Ectodermal cell (in vitro differentiated cells): ENCODE measurements around the gene FAT2.

ENCODE experiments used
- H3K27ac ChIP-seq: 2 replicates; pipeline ENCODE4 v1.7.0; 2013; ENCODE audit warnings: mild to moderate bottlenecking, low read depth, low read length; ENCODE audit not compliant: insufficient read depth, poor library complexity, severe bottlenecking
- H3K27me3 ChIP-seq: 2 replicates; pipeline ENCODE4 v1.7.0; 2013; ENCODE audit warnings: mild to moderate bottlenecking, low read length; ENCODE audit not compliant: insufficient read depth, control insufficient read depth, poor library complexity, severe bottlenecking
- H3K36me3 ChIP-seq: one replicate; pipeline ENCODE4 v1.7.0; 2013; ENCODE audit warnings: low read length; ENCODE audit not compliant: control insufficient read depth, insufficient read depth
- H3K4me1 ChIP-seq: one replicate; pipeline ENCODE4 v1.7.0; 2013; ENCODE audit warnings: low read length; ENCODE audit not compliant: control insufficient read depth, insufficient read depth
- H3K4me3 ChIP-seq: 2 replicates; pipeline ENCODE4 v1.7.0; 2013; ENCODE audit warnings: low read depth, low read length, control low read depth; ENCODE audit not compliant: insufficient read depth
- H3K9me3 ChIP-seq: 2 replicates; pipeline ENCODE4 v1.7.0; 2013; ENCODE audit warnings: mild to moderate bottlenecking, low read length, moderate library complexity; ENCODE audit not compliant: control insufficient read depth
- WGBS, 2 experiments: methylation state at CpG; one replicate each; pipeline ENCODE4 v1.1.7; 2013; ENCODE audit warnings: missing lambda C conversion rate in 2 of 2; 5-methylcytosine and 5-hydroxymethylcytosine counted together

The FAT2 gene

DNA sequence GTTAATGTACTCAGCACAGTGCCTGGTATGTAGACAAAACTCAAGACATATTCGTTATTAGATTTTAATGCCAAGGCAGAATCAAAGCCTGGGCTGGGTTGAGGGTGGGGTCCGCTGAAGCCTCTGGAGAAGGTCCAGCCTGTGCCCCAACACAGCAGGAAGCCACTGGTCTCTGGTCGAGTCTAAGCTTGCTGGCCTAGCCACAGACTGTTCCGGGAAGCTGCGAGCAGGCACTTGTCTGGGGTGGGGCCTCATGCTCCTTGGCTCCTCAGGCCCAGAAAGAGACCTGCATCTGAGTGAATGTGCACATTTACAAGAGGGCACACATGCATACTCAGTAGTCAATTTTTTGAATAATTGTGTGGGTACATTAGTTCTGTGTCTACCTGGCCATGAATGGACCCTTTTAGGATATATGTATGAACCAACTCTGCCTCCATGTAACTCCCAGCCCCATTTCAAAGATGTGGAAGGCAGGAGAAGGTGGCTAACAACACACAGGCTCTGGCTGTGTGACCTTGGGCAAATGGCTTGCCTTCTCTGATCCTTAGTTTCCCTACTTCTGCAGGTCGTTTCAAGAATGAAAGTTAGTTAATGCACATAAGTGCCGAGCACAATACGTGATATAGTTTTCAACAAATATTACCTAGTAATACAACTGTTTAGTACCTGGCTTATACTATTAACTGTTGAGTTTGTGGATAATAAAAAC lies 18.3 kb downstream of the FAT2 start:
- Histone ChIP-seq H3K4me1 (no peaks in the 10 kb centered on the region), H3K4me3 (no peak overlapping the region), H3K36me3 (no peaks in the 10 kb centered on the region), H3K27ac (no peak overlapping the region), H3K9me3 (no peaks in the 10 kb centered on the region), H3K27me3 (peaks cover 4% of the 10 kb centered on the region)
- WGBS, 2 experiments = 93 to 95% methylated on average over 8 of the region's 8 CpGs

DNA sequence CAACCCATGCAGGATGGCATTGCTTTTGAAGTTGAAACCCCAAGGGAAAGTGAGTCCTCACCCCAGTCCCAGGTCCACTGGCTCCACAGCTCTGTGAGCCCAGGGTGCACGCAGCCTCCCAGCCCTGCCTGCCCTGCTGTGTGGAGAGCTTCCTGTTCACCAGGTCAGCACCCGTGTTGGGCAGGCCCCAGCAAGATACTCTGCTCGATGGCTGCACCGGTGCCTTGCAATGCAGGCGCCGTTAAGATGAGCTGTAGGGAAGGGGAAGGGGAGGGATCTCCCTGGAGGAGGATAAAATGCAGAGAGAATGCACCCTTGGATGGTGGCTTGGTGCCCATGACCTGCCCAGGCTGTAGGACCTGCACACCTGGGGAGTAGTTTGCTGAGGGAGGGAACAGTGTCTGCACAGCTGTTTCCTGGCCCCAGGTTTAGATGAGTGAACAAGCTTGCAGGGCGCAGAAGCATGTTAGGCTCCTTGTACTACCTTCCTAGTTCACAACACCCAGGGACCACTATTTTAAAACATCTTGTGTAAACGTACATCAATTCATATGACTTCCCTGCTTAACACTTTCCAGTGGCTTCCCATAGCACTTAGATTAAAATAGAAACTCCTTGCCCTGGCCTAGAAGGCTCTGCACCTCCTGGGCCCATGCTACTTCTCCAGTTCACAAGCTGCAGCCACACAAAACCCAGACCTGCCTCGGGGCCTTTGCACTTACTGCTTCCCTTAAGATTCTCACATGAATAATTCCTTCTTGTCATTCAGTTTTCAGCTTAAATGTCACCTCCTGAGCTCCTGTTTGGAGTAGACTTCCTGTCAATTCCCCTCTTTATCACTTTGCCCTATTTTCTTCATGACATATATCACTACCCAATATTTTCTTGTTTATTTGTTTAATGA lies 19.6 kb downstream of the FAT2 start:
- Histone ChIP-seq H3K27ac (no peak overlapping the region), H3K4me1 (no peaks in the 10 kb centered on the region)
- WGBS, 2 experiments = 86 to 89% methylated on average over 9 of the region's 9 CpGs

DNA sequence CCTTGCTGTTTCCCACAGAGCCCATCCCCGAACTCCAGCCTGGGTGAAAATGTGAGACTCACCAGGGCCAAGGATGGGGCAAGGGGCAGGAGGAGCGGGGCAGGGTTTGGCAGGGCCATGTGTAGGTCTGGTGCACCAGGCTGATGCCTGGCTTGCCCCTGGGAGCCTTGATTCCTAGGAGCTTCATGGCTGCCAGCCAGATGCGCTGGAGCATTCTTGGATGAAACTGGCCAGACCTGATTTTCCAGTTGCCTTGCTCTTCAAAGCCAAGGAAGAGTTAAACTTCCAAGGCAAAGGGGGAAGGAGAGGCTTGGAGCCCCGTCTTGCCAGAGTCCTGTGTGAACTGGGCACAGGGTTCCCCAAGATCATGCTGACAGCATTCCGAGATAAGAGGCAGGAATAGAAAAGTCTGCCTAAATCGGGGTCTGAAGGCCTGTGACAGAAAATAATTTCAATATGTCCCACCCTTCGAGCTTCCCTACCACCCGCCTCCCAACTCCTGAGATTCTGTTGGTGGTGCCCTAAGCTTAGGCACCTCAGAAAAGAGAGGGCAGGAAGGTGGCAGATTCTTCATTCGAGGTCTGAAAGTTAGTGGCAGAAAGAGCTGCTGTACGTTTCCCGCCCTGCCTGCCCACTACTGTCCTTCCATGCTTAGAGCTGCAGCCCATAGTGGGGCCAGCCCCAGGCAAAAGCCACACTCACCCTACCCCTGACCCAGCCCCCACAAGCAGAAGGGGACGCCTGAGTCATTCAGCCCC lies 20.4 kb downstream of the FAT2 start:
- no peak overlapping the region for H3K27ac ChIP-seq
- WGBS, 2 experiments = 86 to 88% methylated on average over 12 of the region's 12 CpGs

More for the DNA sequence above, 19.6 kb downstream of the FAT2 start:
- Histone ChIP-seq H3K9me3 (no peaks in the 10 kb centered on the region), H3K36me3 (no peaks in the 10 kb centered on the region), H3K27me3 (peaks cover 4% of the 10 kb centered on the region), H3K4me3 (no peak overlapping the region)

DNA sequence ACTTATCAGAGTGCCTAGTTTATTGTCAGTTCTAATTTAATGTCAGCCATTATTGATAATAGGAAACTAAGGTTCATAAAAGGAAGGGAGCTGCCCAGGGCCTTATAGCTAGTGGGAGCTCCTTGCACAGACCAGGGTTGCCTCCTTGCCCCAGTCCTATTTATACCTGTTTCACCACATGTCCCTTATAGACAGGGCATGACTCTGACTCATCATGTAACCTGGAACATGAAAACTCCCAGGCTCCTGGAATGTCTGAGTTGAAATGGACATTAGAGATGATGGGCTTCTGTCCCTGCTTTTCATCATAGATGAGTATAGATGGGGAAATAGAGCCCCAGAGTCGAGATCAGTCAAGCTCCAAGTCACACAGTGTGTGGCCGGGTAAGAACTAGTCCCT lies 21.1 kb downstream of the FAT2 start:
- WGBS, 2 experiments = 88 to 91% methylated on average over 2 of the region's 2 CpGs
- H3K27ac ChIP-seq = no peak overlapping the region

More for the DNA sequence above, 20.4 kb downstream of the FAT2 start:
- Histone ChIP-seq H3K27me3 (peaks cover 4% of the 10 kb centered on the region), H3K4me3 (no peak overlapping the region), H3K4me1 (no peaks in the 10 kb centered on the region), H3K9me3 (no peaks in the 10 kb centered on the region), H3K36me3 (no peaks in the 10 kb centered on the region)

DNA sequence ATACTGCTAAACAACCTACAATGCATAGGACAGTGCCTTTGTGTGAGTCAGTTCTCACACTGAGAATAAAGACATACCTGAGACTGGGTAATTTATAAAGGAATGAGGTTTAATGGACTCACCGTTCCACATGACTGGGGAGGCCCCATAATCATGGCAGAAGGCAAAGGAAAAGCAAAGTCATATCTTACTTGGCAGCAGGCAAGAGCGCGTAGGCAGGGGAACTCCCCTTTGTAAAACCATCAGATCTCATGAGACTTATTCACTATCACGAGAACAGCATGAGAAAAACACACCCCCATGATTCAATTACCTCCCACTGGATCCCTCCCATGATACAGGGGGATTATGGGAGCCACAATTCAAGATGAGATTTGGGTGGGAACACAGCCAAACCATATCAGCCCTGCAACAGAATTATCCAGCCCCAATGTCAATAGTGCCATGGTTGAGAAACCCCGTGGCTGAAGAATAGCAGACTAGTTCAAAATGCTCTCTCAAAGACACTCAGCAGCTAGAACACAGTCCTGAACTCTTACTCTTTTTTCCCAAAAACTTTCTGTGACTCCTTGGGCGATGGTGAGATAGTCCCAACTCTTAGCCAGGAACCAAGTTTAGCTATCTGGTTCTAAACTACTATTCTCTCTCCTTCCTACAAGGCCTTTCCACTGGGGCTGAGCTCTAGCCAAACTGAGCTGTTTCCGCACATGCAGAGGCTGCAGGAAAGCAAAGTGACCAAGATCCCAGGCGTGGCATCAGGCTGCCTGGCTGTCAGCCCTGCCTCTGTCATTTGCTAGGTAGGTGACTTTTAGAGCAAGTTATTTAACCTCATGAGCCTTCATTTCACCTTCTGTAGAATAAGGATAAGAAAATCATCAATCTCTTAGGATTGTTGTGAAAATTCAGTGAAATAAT lies 21.7 kb downstream of the FAT2 start:
- no peaks in the 10 kb centered on the region for H3K4me1 ChIP-seq
- no peak overlapping the region for H3K27ac ChIP-seq
- no peaks in the 10 kb centered on the region for H3K36me3 ChIP-seq
- no peaks in the 10 kb centered on the region for H3K9me3 ChIP-seq
- H3K4me3 ChIP-seq = no peak overlapping the region
- 91% methylated on average over 8 of the region's 8 CpGs for WGBS, 2 experiments
- H3K27me3 ChIP-seq = peaks cover 4% of the 10 kb centered on the region

More for the DNA sequence above, 21.1 kb downstream of the FAT2 start:
- no peak overlapping the region for H3K4me3 ChIP-seq
- H3K27me3 ChIP-seq = peaks cover 4% of the 10 kb centered on the region
- H3K36me3 ChIP-seq = no peaks in the 10 kb centered on the region
- no peaks in the 10 kb centered on the region for H3K9me3 ChIP-seq
- H3K4me1 ChIP-seq = no peaks in the 10 kb centered on the region

DNA sequence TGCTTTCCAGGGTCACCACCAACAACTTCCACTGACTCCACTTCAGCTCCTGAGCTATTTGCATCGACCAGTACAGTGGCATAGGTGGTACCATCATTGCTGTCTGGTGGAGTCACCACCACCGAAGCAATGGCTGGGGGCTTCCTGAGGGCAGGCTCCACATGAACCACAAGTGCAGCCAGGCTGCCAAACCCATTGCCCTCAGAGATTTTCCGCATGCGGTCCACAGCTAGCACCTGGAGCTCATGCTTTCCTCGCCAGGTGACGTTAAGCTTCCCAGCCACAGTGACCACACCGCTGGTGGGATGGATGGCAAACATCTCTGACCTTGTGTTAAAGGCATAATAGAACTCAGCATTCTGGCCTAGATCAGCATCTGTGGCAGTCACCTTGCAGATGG lies 23.1 kb downstream of the FAT2 start:
- WGBS, 2 experiments = 95% methylated on average over 7 of the region's 7 CpGs
- no peak overlapping the region for H3K4me3 ChIP-seq
- no peaks in the 10 kb centered on the region for H3K36me3 ChIP-seq
- H3K27me3 ChIP-seq = peaks cover 4% of the 10 kb centered on the region
- H3K9me3 ChIP-seq = no peaks in the 10 kb centered on the region
- no peaks in the 10 kb centered on the region for H3K4me1 ChIP-seq
- H3K27ac ChIP-seq = no peak overlapping the region

DNA sequence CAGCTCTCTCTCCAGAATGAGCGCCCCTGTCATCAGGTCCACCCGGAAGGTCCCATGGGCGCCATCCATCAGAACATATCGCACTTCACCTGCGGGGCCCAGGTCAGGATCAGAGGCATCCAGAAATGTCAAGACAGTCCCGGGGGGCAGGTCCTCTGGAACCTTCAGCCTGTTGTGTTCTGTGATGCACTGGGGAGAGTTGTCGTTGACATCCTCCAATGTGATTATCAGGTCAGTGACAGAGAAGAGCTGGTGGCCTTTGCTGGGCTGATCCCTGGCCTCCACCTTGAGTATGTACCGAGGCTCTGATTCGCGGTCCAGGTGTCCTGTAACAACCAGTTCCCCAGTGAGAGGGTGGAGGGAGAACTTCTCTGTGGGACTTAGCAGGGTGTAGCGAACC lies 25.2 kb downstream of the FAT2 start:
- Histone ChIP-seq H3K4me3 (no peak overlapping the region), H3K27me3 (peaks cover 4% of the 10 kb centered on the region)
- WGBS, 2 experiments = 93 to 95% methylated on average over 11 of the region's 11 CpGs

DNA sequence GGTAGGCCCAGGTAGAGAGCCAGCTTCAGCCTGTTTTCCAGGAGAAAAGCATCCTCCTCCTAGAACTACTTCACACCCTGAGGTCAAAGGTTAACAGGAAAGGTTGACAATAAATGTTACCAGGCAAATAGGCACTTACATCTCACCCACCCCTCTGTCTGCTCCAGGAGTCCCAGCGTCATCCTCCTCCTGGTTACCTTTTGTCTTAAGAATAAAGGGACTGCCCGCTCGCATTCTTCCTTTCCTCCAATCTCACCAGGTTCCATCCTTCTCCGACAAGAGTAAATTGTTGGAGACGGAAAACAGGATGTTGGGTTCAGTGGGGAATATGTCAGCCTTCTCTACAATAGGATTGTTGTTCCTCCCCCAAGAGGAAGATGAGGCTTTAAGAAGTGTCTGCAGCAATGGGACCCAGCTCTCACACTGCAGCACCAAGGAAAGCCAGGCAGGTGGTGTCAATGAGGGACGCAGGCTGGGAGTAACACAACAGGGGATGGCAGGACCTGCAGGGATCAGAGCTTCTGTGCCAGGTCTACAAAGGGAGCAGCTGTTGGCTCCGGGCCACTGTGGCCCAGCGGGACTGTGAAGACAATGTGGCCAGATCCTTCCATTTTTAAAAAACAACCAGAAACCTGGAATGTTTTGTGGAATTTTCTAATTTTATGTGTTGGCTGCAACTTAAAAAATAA lies 29.0 kb downstream of the FAT2 start:
- Histone ChIP-seq H3K9me3 (no peaks in the 10 kb centered on the region), H3K27me3 (no peaks in the 10 kb centered on the region), H3K36me3 (no peaks in the 10 kb centered on the region), H3K27ac (no peak overlapping the region), H3K4me3 (no peak overlapping the region), H3K4me1 (peaks cover 5% of the 10 kb centered on the region)
- WGBS, 2 experiments = 40 to 47% methylated on average over 7 to 8 of the region's 8 CpGs

More for the DNA sequence above, 25.2 kb downstream of the FAT2 start:
- Histone ChIP-seq H3K9me3 (no peaks in the 10 kb centered on the region), H3K27ac (no peak overlapping the region), H3K36me3 (no peaks in the 10 kb centered on the region), H3K4me1 (peaks cover 5% of the 10 kb centered on the region)

DNA sequence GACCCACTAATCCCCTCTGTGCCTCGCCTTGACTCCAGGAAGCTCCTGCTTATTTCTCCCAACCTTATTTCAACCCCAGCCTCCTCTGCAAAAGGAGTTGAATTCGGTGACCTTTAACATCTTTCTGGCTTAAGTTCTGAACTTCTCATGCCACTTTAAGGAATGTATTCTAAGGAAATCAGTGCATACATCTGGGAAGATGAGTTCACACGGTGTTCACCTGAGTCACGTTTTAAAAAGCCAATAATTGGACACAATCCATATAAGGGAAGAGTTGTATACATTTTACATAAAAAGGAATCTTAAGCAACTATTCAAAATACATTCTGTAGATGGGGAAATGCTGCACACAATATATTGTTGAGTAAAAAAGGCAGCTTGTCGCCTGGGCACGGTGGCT lies 33.2 kb downstream of the FAT2 start:
- H3K27ac ChIP-seq = no peak overlapping the region
- H3K9me3 ChIP-seq = no peaks in the 10 kb centered on the region
- no peaks in the 10 kb centered on the region for H3K27me3 ChIP-seq
- WGBS, 2 experiments = 96 to 97% methylated on average over 4 to 6 of the region's 6 CpGs
- peaks cover 5% of the 10 kb centered on the region for H3K4me1 ChIP-seq
- H3K4me3 ChIP-seq = no peak overlapping the region
- no peaks in the 10 kb centered on the region for H3K36me3 ChIP-seq
